Glutamatergic neuron (in vitro differentiated cells): ENCODE measurements around the gene ELMO1. TPM values are rescaled to one million over a fixed set of nuclear protein-coding genes. Genes with fewer than 3 reads are reported as not detected.

Experiments
- DNase-seq: peaks from one replicate; pipeline ENCODE4 v3.0.0; 2022
- H3K27ac Mint-ChIP-seq: one replicate; pipeline ENCODE4 v1.8.0; 2020; ENCODE audit warnings: mild to moderate bottlenecking, mixed read lengths, inconsistent platforms; ENCODE audit not compliant: unreplicated experiment
- H3K27me3 Mint-ChIP-seq: one replicate; pipeline ENCODE4 v1.8.0; 2020; ENCODE audit warnings: mild to moderate bottlenecking, moderate library complexity, mixed read lengths, inconsistent platforms; ENCODE audit not compliant: unreplicated experiment
- H3K36me3 Mint-ChIP-seq: one replicate; pipeline ENCODE4 v1.8.0; 2020; ENCODE audit warnings: mild to moderate bottlenecking, mixed read lengths, inconsistent platforms; ENCODE audit not compliant: unreplicated experiment
- H3K4me1 Mint-ChIP-seq: one replicate; pipeline ENCODE4 v1.8.0; 2020; ENCODE audit warnings: mild to moderate bottlenecking, low read depth, mixed read lengths, inconsistent platforms; ENCODE audit not compliant: unreplicated experiment
- H3K4me3 Mint-ChIP-seq: one replicate; pipeline ENCODE4 v1.8.0; 2020; ENCODE audit warnings: mild to moderate bottlenecking, mixed read lengths, inconsistent platforms; ENCODE audit not compliant: unreplicated experiment
- H3K9me3 Mint-ChIP-seq: one replicate; pipeline ENCODE4 v1.8.0; 2020; ENCODE audit warnings: mild to moderate bottlenecking, moderate library complexity, mixed read lengths, inconsistent platforms; ENCODE audit not compliant: unreplicated experiment
- CTCF ChIP-seq: fragments of 200-600 bp; sonication (generic); IDR thresholded peaks from one replicate; pipeline ENCODE4 v1.5.0; 2021; ENCODE audit not compliant: partially characterized antibody, unreplicated experiment
- total RNA-seq: library from RNA; stranded (reverse); fragmentation: NEBNext Ultra II Directional; extraction: Animal tissue kit (Norgen Biotek cat#: 25700); gene quantifications from one replicate; pipeline ENCODE4 v1.2.1, GENCODE V29; 2021; ENCODE audit not compliant: unreplicated experiment

Gene ELMO1
- total RNA-seq, 1 donor from 2014 or later, result 5.5 TPM

DNA sequence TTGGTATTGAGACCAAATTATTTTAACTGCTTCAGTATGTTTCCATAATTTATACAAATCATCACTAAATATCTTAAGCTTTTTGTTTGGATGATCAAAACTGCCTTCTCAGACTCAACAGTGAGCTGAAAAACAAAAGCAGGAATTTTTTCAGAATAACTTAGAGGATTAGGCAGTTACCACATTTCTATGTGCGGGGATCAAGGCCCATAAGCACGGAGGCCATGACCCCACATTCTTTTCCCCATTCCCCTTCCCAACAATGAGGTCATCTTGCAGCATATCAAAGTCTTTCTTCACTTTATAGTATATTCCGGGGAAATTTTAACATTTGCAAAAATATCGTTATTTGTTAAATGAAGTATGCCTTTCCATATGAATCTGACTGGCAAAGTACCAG is 125.8 kb downstream of the ELMO1 start:
- TF ChIP-seq CTCF, result no peak
- H3K27ac Mint-ChIP-seq, result no peak overlapping the region
- H3K9me3 Mint-ChIP-seq, result peaks cover 2% of the 10 kb centered on the region
- DNase-seq, result no peak
- H3K4me3 Mint-ChIP-seq, result no peak overlapping the region
- peaks cover 23% of the 10 kb centered on the region for H3K4me1 Mint-ChIP-seq
- H3K27me3 Mint-ChIP-seq, result no peaks in the 10 kb centered on the region
- H3K36me3 Mint-ChIP-seq, result no peaks in the 10 kb centered on the region

- no peak overlapping the region for H3K27ac Mint-ChIP-seq
- H3K36me3 Mint-ChIP-seq, result no peaks in the 10 kb centered on the region
- H3K27me3 Mint-ChIP-seq, result no peaks in the 10 kb centered on the region
- H3K4me3 Mint-ChIP-seq, result no peak overlapping the region
- H3K9me3 Mint-ChIP-seq, result peaks cover 5% of the 10 kb centered on the region
- H3K4me1 Mint-ChIP-seq, result peaks cover 24% of the 10 kb centered on the region
- DNase-seq, result no peak
- no peak for TF ChIP-seq CTCF
Measured at GRCh38 chr7:37320848-37321468, 127.7 kb downstream of the ELMO1 start.

GRCh38 chr7:37320140-37320847 is 128.4 kb downstream of the ELMO1 start:
- Mint-ChIP-seq H3K4me3 (no peak overlapping the region), H3K4me1 (peaks cover 21% of the 10 kb centered on the region), H3K9me3 (peaks cover 5% of the 10 kb centered on the region), H3K36me3 (no peaks in the 10 kb centered on the region), H3K27me3 (no peaks in the 10 kb centered on the region), H3K27ac (no peak overlapping the region)
- TF ChIP-seq CTCF, result no peak
- DNase-seq, result no peak

GRCh38 chr7:37318541-37318940 is 130.1 kb downstream of the ELMO1 start:
- no peak for TF ChIP-seq CTCF
- DNase-seq, result no peak
- Mint-ChIP-seq H3K36me3 (no peaks in the 10 kb centered on the region), H3K4me1 (peaks cover 10% of the 10 kb centered on the region), H3K27me3 (no peaks in the 10 kb centered on the region), H3K27ac (no peak overlapping the region), H3K9me3 (peaks cover 4% of the 10 kb centered on the region), H3K4me3 (no peak overlapping the region)
